Activated T-cell treated with anti-CD3 and anti-CD28 coated beads for 24 hours (primary cell): ENCODE data around the gene GPR68.
"Not testable (repeated sequence)": the region's sequence is repeated elsewhere in the genome, so short reads cannot be mapped to it uniquely, and the experiment has no call there.

Experiments
- DNase-seq: peaks from one replicate; pipeline ENCODE4 v3.0.0-alpha.2; 2020; ENCODE audit warnings: low read depth

The GPR68 gene

DNA sequence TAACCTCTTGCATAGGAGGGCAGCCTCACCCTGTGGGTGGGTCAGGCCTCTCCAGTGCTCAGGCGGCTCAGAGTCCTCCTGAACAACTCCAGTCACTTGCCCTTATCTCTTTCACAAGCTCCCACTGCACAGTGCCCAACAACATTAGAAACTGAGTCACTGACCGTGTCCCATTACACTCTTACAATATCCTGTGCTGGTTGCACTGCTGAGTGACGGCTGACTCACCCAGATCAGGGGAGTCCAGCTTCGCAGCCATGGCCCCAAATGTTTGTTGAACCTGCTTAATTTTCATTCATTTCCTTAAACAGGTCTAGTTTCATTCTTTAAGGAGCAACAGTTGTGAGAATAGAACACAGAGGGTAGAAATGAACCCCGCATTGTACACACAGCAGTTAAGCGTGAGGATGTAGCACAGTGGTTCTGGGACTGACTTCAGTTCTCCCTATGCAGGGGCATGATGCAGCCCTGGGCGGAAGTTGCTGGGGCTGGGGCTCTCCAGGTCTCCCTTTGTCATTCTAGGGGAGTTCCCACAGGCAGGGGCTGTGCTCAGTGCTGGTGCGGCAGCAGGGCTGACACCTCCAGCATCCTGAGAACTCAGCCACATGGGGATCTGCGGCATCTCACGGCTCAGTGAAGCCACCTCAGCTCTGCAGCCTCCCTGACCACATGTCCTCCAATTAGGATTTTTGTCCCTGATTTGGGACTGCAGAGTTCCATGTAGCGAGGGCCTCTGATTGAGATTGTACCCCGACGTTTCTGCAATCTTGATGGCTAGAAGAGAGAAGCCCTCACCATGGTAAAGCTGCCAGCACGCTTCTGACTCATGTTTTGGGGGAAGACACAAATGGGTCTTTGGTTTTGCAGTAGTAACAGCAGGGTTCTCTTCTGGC is 16.1 kb downstream of the GPR68 start:
- DNase-seq = peak; percentile 83

- DNase-seq = no peak
These were observed 17.3 kb downstream of the GPR68 start for GRCh38 chr14:91227183-91227628.

GRCh38 chr14:91226360-91226759 is 18.1 kb downstream of the GPR68 start:
- DNase-seq = not testable (repeated sequence)

GRCh38 chr14:91225025-91225424 is 19.5 kb downstream of the GPR68 start:
- DNase-seq = no peak

DNA sequence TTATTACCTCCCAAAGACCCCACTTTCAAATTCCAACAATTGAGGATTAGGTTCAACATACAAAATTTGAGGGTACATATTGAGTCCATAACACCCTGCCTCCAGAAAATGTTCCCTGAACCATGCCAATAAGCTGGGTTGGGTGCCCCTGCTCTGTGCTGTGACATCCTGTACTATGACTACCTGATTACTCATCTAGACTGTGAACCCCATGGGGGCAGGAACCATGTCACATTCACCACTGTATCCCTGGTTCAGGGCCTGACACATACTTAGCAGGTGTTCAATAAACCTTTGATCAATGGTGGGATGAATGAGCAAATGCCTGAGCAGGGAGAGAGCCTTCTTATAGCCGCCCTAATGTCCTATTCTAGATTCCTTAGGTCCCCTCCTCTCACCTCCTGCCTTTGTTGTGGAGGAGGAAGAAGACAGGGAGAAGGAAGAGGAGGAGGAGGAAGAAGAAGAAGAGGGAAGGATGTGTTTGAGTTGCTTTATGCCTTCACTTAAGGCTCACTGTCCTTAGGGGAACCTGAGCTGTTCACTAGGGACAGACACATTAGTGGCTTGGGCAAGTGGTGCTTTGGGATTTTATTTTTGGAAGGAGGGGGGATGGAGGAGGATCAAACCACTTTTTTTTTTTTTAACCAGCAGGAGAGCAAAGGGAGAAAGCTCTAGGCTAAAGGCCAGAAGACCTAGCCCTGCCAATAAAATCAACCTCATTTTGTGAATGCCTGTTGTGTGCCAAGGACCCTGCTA is 21.3 kb downstream of the GPR68 start:
- no peak for DNase-seq

GRCh38 chr14:91221270-91221669 is 23.2 kb downstream of the GPR68 start:
- DNase-seq = no peak

DNA sequence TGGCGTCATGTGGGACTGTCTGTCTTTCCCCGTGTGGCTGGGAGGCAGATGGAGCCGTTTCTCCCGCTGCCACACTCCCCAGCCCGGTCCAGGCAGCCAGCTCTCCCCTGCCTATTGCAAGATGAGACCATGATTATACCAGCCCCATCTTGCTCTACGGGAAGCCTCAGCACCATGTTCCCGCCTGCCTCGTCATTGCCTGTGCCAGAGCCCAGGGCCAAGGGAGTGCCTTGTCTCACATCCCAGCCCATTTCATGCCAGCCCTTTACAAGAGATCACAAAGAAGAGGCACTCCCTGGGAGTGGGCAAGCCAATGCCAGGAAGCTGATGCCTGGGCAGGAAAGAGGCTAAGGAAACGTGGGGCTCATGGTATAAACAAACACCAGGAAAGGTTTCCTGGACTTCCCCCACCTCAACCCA is 23.9 kb downstream of the GPR68 start:
- DNase-seq = no peak

DNA sequence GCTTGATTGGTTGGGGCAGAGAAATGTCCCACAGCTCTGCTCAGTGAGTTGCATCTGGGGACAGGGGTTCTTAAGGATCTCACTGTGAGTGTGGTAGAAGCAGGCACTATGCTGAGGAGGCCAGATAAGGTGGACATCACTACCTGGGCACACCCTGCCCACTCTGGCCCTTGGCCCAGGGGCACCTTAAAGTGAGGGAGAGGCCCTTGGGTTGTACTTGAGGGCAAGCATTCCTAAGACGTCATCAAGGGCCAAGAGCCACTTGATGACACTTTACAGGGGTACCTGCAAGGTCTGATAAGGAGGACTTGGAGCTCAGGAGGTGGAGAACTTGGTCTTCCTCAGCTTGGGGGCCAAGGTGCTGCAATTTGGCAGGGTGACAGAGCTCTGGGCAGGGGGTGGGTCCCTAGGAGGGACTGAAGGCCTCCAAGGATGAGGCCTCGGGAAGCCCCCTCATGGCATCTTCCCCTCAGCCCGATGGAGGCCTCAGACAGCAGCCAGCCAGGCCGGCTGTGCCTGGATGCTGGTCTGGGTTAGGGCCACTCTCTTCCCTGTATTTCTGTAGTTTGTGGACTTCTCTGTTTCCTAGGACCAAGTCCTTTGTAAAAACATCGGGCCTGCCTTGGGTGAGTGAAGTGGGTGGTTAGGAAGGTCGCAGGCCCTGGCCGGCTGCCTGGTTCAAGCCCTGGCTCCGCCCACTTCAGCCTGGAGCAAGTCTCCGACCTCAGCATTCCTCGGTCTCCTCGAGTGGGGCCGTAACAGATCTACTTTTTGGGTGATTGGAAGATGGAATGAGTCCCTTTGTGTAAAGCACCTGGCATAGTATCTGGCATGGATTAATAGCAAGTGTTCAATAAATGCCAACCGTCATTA is 24.8 kb downstream of the GPR68 start:
- DNase-seq = no peak

DNA sequence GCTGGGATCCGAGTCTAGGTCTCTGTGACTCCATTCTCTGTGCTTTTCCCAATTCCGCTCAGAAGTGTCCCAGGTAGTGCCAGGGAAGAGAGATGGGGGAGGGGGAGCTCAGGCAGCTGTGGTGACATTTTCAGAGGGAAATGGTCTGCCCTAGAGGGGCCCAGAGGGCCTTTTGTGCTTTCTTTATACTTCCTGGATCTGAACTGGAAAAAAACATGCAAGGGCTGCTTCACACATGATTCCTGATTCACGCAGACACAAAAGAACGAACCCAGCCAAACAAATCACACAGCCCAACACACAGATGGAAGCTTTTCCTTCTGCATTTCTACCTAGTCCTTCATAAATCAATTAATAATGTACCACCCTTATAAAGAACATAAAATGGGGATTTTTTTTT is 26.5 kb downstream of the GPR68 start:
- no peak for DNase-seq

DNA sequence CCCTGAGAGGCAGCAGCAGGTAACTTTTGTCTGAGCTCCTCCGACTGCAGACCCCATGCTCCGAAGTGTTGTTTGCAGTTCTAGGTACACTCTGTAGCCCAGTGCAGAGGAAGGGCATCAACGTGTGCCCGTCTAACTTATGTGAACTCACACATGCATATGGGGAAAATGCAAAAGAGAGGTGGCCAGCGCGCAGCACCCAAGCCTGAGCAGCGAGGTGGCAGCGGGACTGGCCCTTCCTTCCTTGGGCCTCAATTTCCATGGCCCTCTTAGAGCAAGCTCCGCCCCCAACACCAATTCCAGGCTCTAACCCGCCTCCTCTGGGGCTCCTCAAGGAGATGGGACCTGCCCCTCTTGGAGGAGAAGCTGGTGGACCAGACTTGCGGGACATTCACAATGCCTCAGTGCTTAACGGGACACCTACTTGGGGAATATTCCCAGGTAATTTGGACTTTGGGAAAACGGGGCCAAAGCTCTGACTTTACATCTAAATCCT is 27.7 kb downstream of the GPR68 start:
- DNase-seq = no peak

DNA sequence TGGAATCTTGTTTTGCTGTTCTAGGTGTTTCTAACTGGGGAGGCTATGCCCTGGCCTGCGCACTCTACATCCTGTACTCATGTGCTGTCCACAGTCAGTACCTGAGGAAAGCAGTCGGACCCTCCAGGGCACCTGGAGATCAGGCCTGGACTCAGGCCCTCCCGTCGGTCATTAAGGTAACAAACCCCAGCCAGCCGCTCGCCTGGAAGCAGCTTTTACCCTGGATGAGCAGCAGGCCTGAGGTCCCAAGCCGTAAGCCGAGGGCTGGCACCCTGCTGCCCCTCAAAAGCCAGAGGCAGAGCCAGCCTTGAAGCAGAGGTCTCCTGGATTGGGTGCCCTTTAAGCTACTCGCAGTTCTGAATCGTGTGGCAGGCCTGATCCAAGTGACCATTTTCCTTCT is 29.1 kb downstream of the GPR68 start:
- DNase-seq = no peak

GRCh38 chr14:91214306-91214705 is 30.2 kb downstream of the GPR68 start:
- DNase-seq = no peak

DNA sequence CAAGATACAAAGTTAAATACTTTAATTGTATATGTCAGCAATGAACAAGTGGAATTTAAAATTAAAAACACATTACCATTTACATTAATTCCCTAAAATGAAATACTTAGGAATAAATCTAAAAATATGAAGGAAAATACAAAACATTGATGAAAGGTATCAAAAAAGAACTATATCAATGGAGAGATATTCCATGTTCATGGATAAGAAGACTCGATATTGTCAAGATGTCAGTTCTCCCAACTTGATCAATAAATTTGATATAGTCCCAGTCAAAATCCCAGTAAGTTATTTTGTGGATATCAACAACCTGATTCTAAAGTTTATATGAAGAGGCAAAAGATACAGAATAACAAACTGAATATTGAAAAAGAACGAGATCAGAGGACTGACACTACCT is 33.5 kb downstream of the GPR68 start:
- no peak for DNase-seq

GRCh38 chr14:91207008-91207407 is 37.5 kb downstream of the GPR68 start:
- DNase-seq = no peak

DNA sequence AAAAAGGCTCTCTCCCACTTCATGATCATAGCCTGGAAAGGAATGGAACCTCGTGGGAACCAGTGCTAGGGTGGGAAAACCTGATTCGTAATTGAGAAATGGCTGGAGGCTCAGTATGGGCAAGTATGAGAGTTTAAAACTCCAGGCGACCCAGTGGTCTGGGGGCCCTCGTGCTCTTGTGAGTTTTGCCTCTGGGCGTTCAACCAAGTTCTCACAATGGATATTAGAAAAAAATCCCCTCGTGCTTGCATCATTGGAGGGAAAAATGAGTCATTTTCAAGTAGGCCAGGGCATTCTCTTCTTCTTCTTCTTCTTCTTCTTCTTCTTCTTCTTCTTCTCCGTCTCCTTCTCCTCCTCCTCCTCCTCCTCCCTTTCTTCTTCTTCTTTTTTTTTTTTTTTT is 39.0 kb downstream of the GPR68 start:
- no peak for DNase-seq

- DNase-seq = no peak
These were observed 39.8 kb downstream of the GPR68 start for GRCh38 chr14:91204657-91205056.

DNA sequence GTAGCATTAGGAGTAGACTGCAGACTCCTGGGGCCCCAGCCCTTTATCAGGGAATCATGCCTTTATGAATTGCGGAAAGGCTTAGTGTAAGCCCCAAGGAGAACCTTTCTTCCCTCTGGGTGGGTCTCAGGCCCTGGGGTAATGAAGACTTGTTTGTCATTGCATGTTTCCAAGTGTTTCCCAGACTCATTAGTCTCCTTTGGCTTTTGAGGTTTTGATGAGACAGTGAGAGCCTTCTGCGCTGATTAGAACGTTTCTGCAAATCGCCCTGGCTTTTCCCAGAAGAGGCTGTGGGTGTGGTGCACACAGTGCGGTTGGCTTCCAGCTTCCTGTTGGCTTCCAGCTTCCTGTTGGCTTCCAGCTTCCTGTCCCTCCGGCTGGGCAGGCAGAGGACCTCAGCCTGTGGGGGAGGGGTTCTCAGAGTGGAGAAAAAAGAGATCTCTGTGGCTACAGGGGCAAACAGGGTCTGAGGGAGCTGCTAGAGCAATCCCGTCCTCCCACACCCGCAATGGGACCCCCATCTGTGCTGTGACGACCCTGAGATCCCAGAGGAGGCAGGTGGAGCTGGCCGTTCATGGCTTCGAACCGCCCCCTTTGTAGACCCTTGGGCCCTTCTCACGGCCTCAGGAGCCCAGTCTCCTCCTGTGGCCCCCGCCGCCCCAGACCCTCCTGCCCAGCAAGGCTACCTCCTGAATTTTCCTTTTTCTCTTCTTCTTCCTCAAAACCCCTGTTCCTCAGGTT is 42.1 kb downstream of the GPR68 start:
- no peak for DNase-seq

DNA sequence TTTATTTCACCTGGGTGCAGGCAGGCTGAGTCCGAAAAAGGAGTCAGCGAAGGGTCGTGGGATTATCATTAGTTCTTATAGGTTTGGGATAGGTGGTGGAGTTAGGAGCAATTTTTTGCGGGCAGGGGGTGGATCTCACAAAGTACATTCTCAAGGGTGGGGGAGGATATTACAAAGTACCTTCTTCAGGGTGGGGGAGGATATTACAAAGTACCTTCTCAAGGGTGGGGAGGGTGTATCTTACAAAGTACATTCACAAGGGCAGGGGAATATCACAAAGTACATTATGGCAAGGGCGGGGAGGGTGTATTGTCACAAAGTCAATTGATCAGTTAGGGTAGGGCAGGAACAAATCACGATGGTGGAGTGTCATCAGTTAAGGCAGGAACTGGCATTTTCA is 43.7 kb downstream of the GPR68 start:
- DNase-seq = not testable (repeated sequence)

GRCh38 chr14:91197631-91198030 is 46.9 kb downstream of the GPR68 start:
- no peak for DNase-seq

GRCh38 chr14:91195881-91196280 is 48.6 kb downstream of the GPR68 start:
- no peak for DNase-seq

GRCh38 chr14:91193069-91193468 is 51.4 kb downstream of the GPR68 start:
- no peak for DNase-seq
